GM19372 (cell line): ENCODE data around the gene NT5DC1.

Source experiments
- ATAC-seq: cut with Tn5 transposase; IDR thresholded peaks from one replicate; pipeline ENCODE4 v1.9.1; 2021; ENCODE audit warnings: mild to moderate bottlenecking, low read depth, moderate library complexity; ENCODE audit not compliant: unreplicated experiment

The NT5DC1 gene

DNA sequence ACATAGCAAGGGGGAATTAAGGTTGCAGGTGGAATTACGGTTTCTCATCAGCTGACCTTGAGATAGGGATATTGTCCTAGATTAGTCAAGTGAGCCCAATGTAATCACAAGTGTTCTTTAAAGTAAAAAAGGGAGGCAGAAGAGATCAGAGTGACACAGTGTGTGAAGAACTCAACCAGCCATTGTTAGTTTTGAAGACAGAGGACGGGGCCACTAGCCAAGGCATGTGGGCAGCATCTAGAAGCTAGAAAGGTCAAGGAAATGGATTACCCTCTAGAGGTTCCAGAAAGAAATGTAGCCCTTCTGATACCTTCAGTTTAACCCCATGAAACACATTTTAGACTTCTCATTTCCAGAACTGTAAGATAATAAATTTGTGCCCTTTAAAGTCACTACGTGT lies 197.6 kb downstream of the NT5DC1 start:
- no peak for ATAC-seq

DNA sequence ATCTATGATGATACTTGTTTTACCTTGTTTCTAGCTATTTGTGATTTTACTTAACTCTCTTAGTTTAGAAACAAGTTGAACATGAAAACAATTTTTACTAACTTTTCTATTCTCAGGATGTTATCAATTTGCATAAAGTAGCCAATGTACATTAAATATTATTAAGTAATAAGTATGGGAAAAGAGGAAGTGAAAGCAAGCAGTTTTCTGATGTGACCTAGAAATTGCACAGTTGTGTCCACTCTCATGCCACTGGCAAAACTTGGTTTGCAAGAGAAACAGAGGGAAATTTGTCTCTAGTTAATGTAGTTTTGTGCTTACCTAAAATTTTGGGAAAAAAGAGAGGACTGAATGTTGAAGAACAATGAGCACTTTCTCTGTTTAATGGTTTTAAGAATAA lies 198.3 kb downstream of the NT5DC1 start:
- peak; percentile 68 for ATAC-seq
